ENCODE measurements around the gene PSMA5. TPM values are rescaled to one million over a fixed set of nuclear protein-coding genes. Genes with fewer than 3 reads are reported as not detected.

PSMA5 gene
- total and polyA plus RNA-seq, 2 of the 13 experiments (the other 11 are each of a cell fraction or from before 2014, with no cell fraction given): 140 to 169 TPM

GRCh38 chr1:109427171-109427467, 871 bp upstream of the PSMA5 start:
- CTCF ChIA-PET (ENCODE audit: low intra/inter-chr PET ratio, low total read pairs): no interaction called here
- BruUV-seq (replicated peaks): no TSS peak

GRCh38 chr1:109425391-109426280, 612 bp downstream of the PSMA5 start:
- peaks cover 45% of the 10 kb centered on the region for H3K4me1 ChIP-seq (ENCODE audit: insufficient read depth, low read length)
- H4K20me1 ChIP-seq (ENCODE audit: insufficient read depth, low read length): peaks cover 14% of the 10 kb centered on the region
- no peaks in the 10 kb centered on the region for H3K9me3 ChIP-seq (ENCODE audit: low read length)
- ATAC-seq: peak; percentile 76
- H3K9ac ChIP-seq (ENCODE audit: insufficient read depth, low read depth, low read length): peak overlapping the region; percentile 85
- no peak for FAIRE-seq
- WGBS (ENCODE audit: low lambda C conversion rate): 0% methylated on average over 10 of the region's 32 CpGs
- intact Hi-C loops (cut with micrococcal nuclease; ENCODE audit: unreplicated experiment): loop anchor here (2.0 to 5.0 kb wide), 3 partner anchors 15 to 67 kb away; partner anchors contain the start of gene CYB561D1
- no peak overlapping the region for H2AFZ ChIP-seq (ENCODE audit: low read length)
- in situ Hi-C loops (cut with HindIII; ENCODE audit: extremely low pct_ligation_motif_present, low pct_unique_long_range_greater_than_20kb): loop anchor here (5.0 kb wide), 1 partner anchor 57 kb away; the partner anchor contains the start of gene ATXN7L2
- DNase-seq (ENCODE audit: low spot score): peak; percentile 59
- peaks cover 45% of the 10 kb centered on the region for H3K79me2 ChIP-seq (ENCODE audit: insufficient read depth, low read length)
- peak overlapping the region; percentile 93 for H3K27ac ChIP-seq (ENCODE audit: extremely low read length, insufficient read depth, low read length)
- ChIA-PET POLR2A (interaction anchor here (0.8 to 2.3 kb wide), 23 partner anchors 11 to 335 kb away, joined by 3 to 12 read pairs (median 5); partner anchors contain the start of genes ATXN7L2, CYB561D1, GNAI3 and PSRC1), CTCF (ENCODE audit: low intra/inter-chr PET ratio, low total read pairs) (no interaction called here)
- TSS peak; percentile 86 for BruUV-seq (replicated peaks)
- peak overlapping the region; percentile 73 for H3K4me2 ChIP-seq (ENCODE audit: low read depth, low read length)
- H3K4me3 ChIP-seq (replicated peaks in 1 of 3; ENCODE audit: insufficient read depth in 1 of 3, low read depth in 2 of 3, low read length in 3 of 3): peak overlapping the region; percentile 84 to 90 (median 84)
- no peaks in the 10 kb centered on the region; a peak in 1 of 5 replicates for H3K27me3 ChIP-seq (ENCODE audit: control insufficient read depth in 1 of 2, insufficient read depth in 2 of 2, low read length in 2 of 2)
- H3K36me3 ChIP-seq (replicated peaks in 1 of 2; ENCODE audit: control insufficient read depth in 1 of 2, insufficient read depth in 2 of 2, low read length in 2 of 2): peaks cover 5 to 14% of the 10 kb centered on the region in 2 experiments
- no peak for TF ChIP-seq ZSCAN22 (CRISPR knock-in tag; IDR thresholded peaks at IDR 0.05)
- peak; percentile 38; the same call in 1 of the 2 replicates for TF ChIP-seq PPARG (CRISPR knock-in tag; conservative IDR thresholded peaks at IDR 0.05)
- no peak for TF ChIP-seq HOXA7 (CRISPR knock-in tag; IDR thresholded peaks at IDR 0.05)
- TF ChIP-seq MXD3 (CRISPR knock-in tag; IDR thresholded peaks at IDR 0.05): no peak
- no peak; the same call in 1 of the 2 replicates for TF ChIP-seq HDAC2 (CRISPR knock-in tag; IDR thresholded peaks at IDR 0.05)
- TF ChIP-seq ZNF614 (CRISPR knock-in tag; IDR thresholded peaks at IDR 0.05; ENCODE audit: borderline replicate concordance): 0 out of 2 replicates have a peak, but pooled peaks have one; percentile 38
- TF ChIP-seq ZUFSP (CRISPR knock-in tag; IDR thresholded peaks at IDR 0.05; ENCODE audit: borderline replicate concordance): no peak
- TF ChIP-seq BATF2 (CRISPR knock-in tag; IDR thresholded peaks at IDR 0.05): no peak

More at GRCh38 chr1:109427171-109427467, 871 bp upstream of the PSMA5 start:
- FAIRE-seq (no peak), DNase-seq (ENCODE audit: low spot score) (no peak), ATAC-seq (no peak)
- Histone ChIP-seq H3K4me3 (replicated peaks in 1 of 3; ENCODE audit: insufficient read depth in 1 of 3, low read depth in 2 of 3, low read length in 3 of 3) (peak overlapping the region; percentile 66 to 90 (median 84)), H3K9me3 (ENCODE audit: low read length) (no peaks in the 10 kb centered on the region), H3K4me2 (ENCODE audit: low read depth, low read length) (peak overlapping the region; percentile 71), H3K27me3 (ENCODE audit: control insufficient read depth in 1 of 2, insufficient read depth in 2 of 2, low read length in 2 of 2) (no peaks in the 10 kb centered on the region; a peak in 1 of 5 replicates), H2AFZ (ENCODE audit: low read length) (no peak overlapping the region), H3K79me2 (ENCODE audit: insufficient read depth, low read length) (peaks cover 42% of the 10 kb centered on the region), H3K4me1 (ENCODE audit: insufficient read depth, low read length) (peaks cover 45% of the 10 kb centered on the region), H3K27ac (ENCODE audit: extremely low read length, insufficient read depth, low read length) (peak overlapping the region; percentile 93), H4K20me1 (ENCODE audit: insufficient read depth, low read length) (peaks cover 14% of the 10 kb centered on the region), H3K36me3 (replicated peaks in 1 of 2; ENCODE audit: control insufficient read depth in 1 of 2, insufficient read depth in 2 of 2, low read length in 2 of 2) (peaks cover 0 to 4% of the 10 kb centered on the region in 2 experiments; a peak in 2 of 5 replicates), H3K9ac (ENCODE audit: insufficient read depth, low read depth, low read length) (peak overlapping the region; percentile 85)
- in situ Hi-C loops (cut with HindIII; ENCODE audit: extremely low pct_ligation_motif_present, low pct_unique_long_range_greater_than_20kb): loop anchor here (5.0 kb wide), 1 partner anchor 55 kb away; the partner anchor contains the start of gene ATXN7L2
- TF ChIP-seq ATF1 (CRISPR knock-in tag; IDR thresholded peaks at IDR 0.05) (no peak), CC2D1A (CRISPR knock-in tag; IDR thresholded peaks at IDR 0.05) (no peak), CCDC6 (CRISPR knock-in tag; IDR thresholded peaks at IDR 0.05) (0 out of 2 replicates have a peak, but pooled peaks have one; percentile 13), BCL6 (CRISPR knock-in tag; IDR thresholded peaks at IDR 0.05) (no peak)
- 9% methylated on average over 7 of the region's 7 CpGs for WGBS (ENCODE audit: low lambda C conversion rate)
- intact Hi-C loops (cut with micrococcal nuclease; ENCODE audit: unreplicated experiment): loop anchor here (2.0 to 5.0 kb wide), 3 partner anchors 14 to 65 kb away; partner anchors contain the start of gene CYB561D1
- POLR2A ChIA-PET: interaction anchor here (0.9 to 2.3 kb wide), 12 partner anchors 11 to 337 kb away, joined by 3 to 12 read pairs (median 7); partner anchors contain the start of genes ATXN7L2, CYB561D1, GNAI3 and PSRC1
